Activated CD8-positive, alpha-beta memory T cell treated with anti-CD3 and anti-CD28 coated beads, Interleukin-2, amount 50 U/mL, for 48 hours (primary cell): ENCODE results near the gene TSPAN14.
"Not testable (repeated sequence)": the region's sequence is repeated elsewhere in the genome, so short reads cannot be mapped to it uniquely, and the experiment has no call there.

Experiments
- DNase-seq: peaks from one replicate; pipeline ENCODE4 v3.0.0-alpha.2; 2020

TSPAN14 gene

GRCh38 chr10:80453842-80454512, at the start of gene TSPAN14:
TSS of gene TSPAN14 (plus strand) at chr10:80454310. CDS start at chr10:80489234, 34,924 bp downstream.
- peak; percentile 86 for DNase-seq

- no peak for DNase-seq
Observed at GRCh38 chr10:80405035-80405434, 49.1 kb upstream of the TSPAN14 start.

GRCh38 chr10:80405626-80406025, 48.5 kb upstream of the TSPAN14 start:
- DNase-seq, result no peak

GRCh38 chr10:80406204-80406603, 47.9 kb upstream of the TSPAN14 start:
- no peak for DNase-seq

GRCh38 chr10:80407812-80408241, 46.3 kb upstream of the TSPAN14 start:
- DNase-seq, result peak; percentile 79

- peak; percentile 93 for DNase-seq
Observed at GRCh38 chr10:80408242-80409101, 45.6 kb upstream of the TSPAN14 start, which contains the start of gene PRXL2A. TSS of gene PRXL2A (plus strand) at chr10:80408551. CDS start at chr10:80420468, 11,917 bp downstream.

GRCh38 chr10:80409121-80409520, 45.0 kb upstream of the TSPAN14 start:
- DNase-seq, result no peak

GRCh38 chr10:80410122-80410521, 44.0 kb upstream of the TSPAN14 start:
- DNase-seq, result no peak

GRCh38 chr10:80410578-80411145, 43.4 kb upstream of the TSPAN14 start:
- no peak for DNase-seq

GRCh38 chr10:80411267-80411668, 42.8 kb upstream of the TSPAN14 start:
- DNase-seq, result no peak

GRCh38 chr10:80411681-80412220, 42.4 kb upstream of the TSPAN14 start:
- no peak for DNase-seq

- DNase-seq, result no peak
Observed at GRCh38 chr10:80412486-80412885, 41.6 kb upstream of the TSPAN14 start.

- no peak for DNase-seq
Observed at GRCh38 chr10:80413271-80413996, 40.7 kb upstream of the TSPAN14 start.

- no peak for DNase-seq
Observed at GRCh38 chr10:80414142-80414895, 39.8 kb upstream of the TSPAN14 start.

- DNase-seq, result no peak
Observed at GRCh38 chr10:80415734-80416478, 38.2 kb upstream of the TSPAN14 start.

- DNase-seq, result no peak
Observed at GRCh38 chr10:80416479-80417098, 37.5 kb upstream of the TSPAN14 start.

- not testable (repeated sequence) for DNase-seq
Observed at GRCh38 chr10:80417256-80417655, 36.9 kb upstream of the TSPAN14 start.

- DNase-seq, result no peak
Observed at GRCh38 chr10:80421050-80421706, 32.9 kb upstream of the TSPAN14 start.

GRCh38 chr10:80421707-80422536, 32.2 kb upstream of the TSPAN14 start:
- DNase-seq, result no peak
